H9 (cell line): ENCODE measurements around the gene FANCE. TPM values are rescaled to one million over a fixed set of nuclear protein-coding genes. Genes with fewer than 3 reads are reported as not detected.

Source experiments
- DNase-seq: peaks from one replicate; pipeline ENCODE4 v3.0.0-alpha.2; 2017
- H2AFZ ChIP-seq: one replicate; pipeline ENCODE4 v1.6.1; 2013; ENCODE audit warnings: mild to moderate bottlenecking, low read length, control low read depth, moderate library complexity
- H2AK5ac ChIP-seq: 2 replicates; pipeline ENCODE4 v1.6.1; 2013; ENCODE audit warnings: low read length, control low read depth, mixed read lengths; ENCODE audit not compliant: insufficient read length
- H2BK120ac ChIP-seq: one replicate; pipeline ENCODE4 v1.6.1; 2013; ENCODE audit warnings: low read depth, mild to moderate bottlenecking, low read length, control low read depth, inconsistent platforms; ENCODE audit not compliant: poor library complexity, severe bottlenecking
- H2BK12ac ChIP-seq: 2 replicates; pipeline ENCODE4 v1.6.1; 2013; ENCODE audit warnings: low read length, control low read depth, mixed read lengths, low read depth; ENCODE audit not compliant: insufficient read length
- H2BK15ac ChIP-seq: 2 replicates; pipeline ENCODE4 v1.6.1; 2013; ENCODE audit warnings: low read depth, low read length, control low read depth
- H2BK20ac ChIP-seq: one replicate; pipeline ENCODE4 v1.6.1; 2013; ENCODE audit warnings: low read depth, mild to moderate bottlenecking, low read length, control low read depth, inconsistent platforms; ENCODE audit not compliant: poor library complexity, severe bottlenecking
- H2BK5ac ChIP-seq: 2 replicates; pipeline ENCODE4 v1.6.1; 2013; ENCODE audit warnings: low read length, control low read depth, mixed read lengths; ENCODE audit not compliant: insufficient read length
- H3K14ac ChIP-seq: 2 replicates; pipeline ENCODE4 v1.6.1; 2013; ENCODE audit warnings: low read length, control low read depth; ENCODE audit not compliant: insufficient read depth
- H3K18ac ChIP-seq: 2 replicates; pipeline ENCODE4 v1.6.1; 2013; ENCODE audit warnings: low read depth, mild to moderate bottlenecking, mixed read lengths, low read length, control low read depth; ENCODE audit not compliant: insufficient read length
- H3K23ac ChIP-seq: 2 replicates; pipeline ENCODE4 v1.6.1; 2013; ENCODE audit warnings: low read length, control low read depth, mixed read lengths, low read depth; ENCODE audit not compliant: insufficient read length
- H3K23me2 ChIP-seq: 2 replicates; pipeline ENCODE4 v1.6.1; 2013; ENCODE audit warnings: low read depth, mild to moderate bottlenecking, mixed read lengths, low read length, control low read depth; ENCODE audit not compliant: insufficient read length, poor library complexity, severe bottlenecking
- H3K27ac ChIP-seq: 2 replicates; pipeline ENCODE4 v1.5.1; 2013; ENCODE audit warnings: low read length, control low read depth, mixed read lengths, low read depth; ENCODE audit not compliant: insufficient read length
- H3K27me3 ChIP-seq: 2 replicates; pipeline ENCODE4 v1.6.1; 2013; ENCODE audit warnings: low read length, control low read depth, inconsistent platforms; ENCODE audit not compliant: insufficient read depth
- H3K4ac ChIP-seq: 2 replicates; pipeline ENCODE4 v1.6.1; 2013; ENCODE audit warnings: low read depth, mild to moderate bottlenecking, control low read depth, inconsistent platforms, low read length, moderate library complexity
- H3K4me1 ChIP-seq: 2 replicates; pipeline ENCODE4 v1.6.1; 2013; ENCODE audit warnings: low read length, control low read depth, inconsistent platforms; ENCODE audit not compliant: insufficient read depth
- H3K4me2 ChIP-seq: 2 replicates; pipeline ENCODE4 v1.6.1; 2013; ENCODE audit warnings: low read length, control low read depth, mixed read lengths; ENCODE audit not compliant: insufficient read length, insufficient read depth
- H3K56ac ChIP-seq: 2 replicates; pipeline ENCODE4 v1.6.1; 2013; ENCODE audit warnings: low read depth, mild to moderate bottlenecking, mixed read lengths, low read length, control low read depth; ENCODE audit not compliant: insufficient read length
- H3K79me1 ChIP-seq: 2 replicates; pipeline ENCODE4 v1.6.1; 2013; ENCODE audit warnings: low read depth, mild to moderate bottlenecking, moderate library complexity, low read length, control low read depth, inconsistent platforms; ENCODE audit not compliant: insufficient read depth, poor library complexity, severe bottlenecking
- H3K79me2 ChIP-seq: 2 replicates; pipeline ENCODE4 v1.6.1; 2013; ENCODE audit warnings: low read length, control low read depth, inconsistent platforms; ENCODE audit not compliant: insufficient read depth
- H3K9ac ChIP-seq: 2 replicates; pipeline ENCODE4 v1.6.1; 2013; ENCODE audit warnings: low read length, control low read depth, mixed read lengths; ENCODE audit not compliant: insufficient read length; ENCODE audit errors: extremely low read depth
- H3K9me3 ChIP-seq: one replicate; pipeline ENCODE4 v1.6.1; 2013; ENCODE audit warnings: low read depth, low read length, inconsistent platforms; ENCODE audit not compliant: control insufficient read depth
- H3T11ph ChIP-seq: one replicate; pipeline ENCODE4 v1.6.1; 2013; ENCODE audit warnings: mild to moderate bottlenecking, low read length, control low read depth, inconsistent platforms
- H4K20me1 ChIP-seq: one replicate; pipeline ENCODE4 v1.6.1; 2013; ENCODE audit not compliant: control insufficient read depth, insufficient read length, insufficient read depth
- H4K5ac ChIP-seq: 2 replicates; pipeline ENCODE4 v1.6.1; 2013; ENCODE audit warnings: low read depth, mild to moderate bottlenecking, mixed read lengths, low read length, control low read depth; ENCODE audit not compliant: insufficient read length
- H4K8ac ChIP-seq: replicated peaks from 2 replicates; pipeline ENCODE4 v1.6.1; 2013; ENCODE audit warnings: low read length, control low read depth, mixed read lengths, low read depth; ENCODE audit not compliant: insufficient read length
- H4K91ac ChIP-seq: 2 replicates; pipeline ENCODE4 v1.6.1; 2013; ENCODE audit warnings: low read depth, mild to moderate bottlenecking, moderate library complexity, mixed read lengths, low read length, control low read depth; ENCODE audit not compliant: insufficient read length
- H3K27ac Mint-ChIP-seq, 3 experiments: 2 replicates in 2 of 3; 3 replicates in 1 of 3; pipeline ENCODE4 v1.8.0; 2020 to 2021; ENCODE audit warnings: mixed read lengths in 3 of 3, mild to moderate bottlenecking in 1 of 3, moderate library complexity in 1 of 3
- H3K27me3 Mint-ChIP-seq: 2 replicates; pipeline ENCODE4 v1.8.0; 2021; ENCODE audit warnings: low read depth, mild to moderate bottlenecking, moderate library complexity, mixed read lengths
- H3K36me3 Mint-ChIP-seq, 3 experiments: 2 replicates in 2 of 3; 3 replicates in 1 of 3; pipeline ENCODE4 v1.8.0; 2020 to 2021; ENCODE audit warnings: low read depth in 3 of 3, mixed read lengths in 3 of 3; ENCODE audit not compliant: insufficient read depth in 1 of 3
- H3K4me1 Mint-ChIP-seq, 2 experiments: 2 replicates each; pipeline ENCODE4 v1.8.0; 2020; ENCODE audit warnings: mixed read lengths in 2 of 2
- H3K4me3 Mint-ChIP-seq, 2 experiments: 2 replicates in 1 of 2; 3 replicates in 1 of 2; pipeline ENCODE4 v1.8.0; 2020 to 2021; ENCODE audit warnings: mild to moderate bottlenecking in 2 of 2, mixed read lengths in 2 of 2, moderate library complexity in 1 of 2
- H3K9me3 Mint-ChIP-seq, 2 experiments: 2 replicates in 1 of 2; 3 replicates in 1 of 2; pipeline ENCODE4 v1.8.0; 2020; ENCODE audit warnings: mild to moderate bottlenecking in 2 of 2, mixed read lengths in 2 of 2, moderate library complexity in 1 of 2
- CTCF ChIP-seq: fragments of 200-600 bp; sonication (generic); conservative IDR thresholded peaks from 3 replicates; pipeline ENCODE4 v1.8.0; 2021; ENCODE audit warnings: antibody characterized with exemption, mild to moderate bottlenecking
- WGBS: extraction: QIAGEN DNeasy Blood & Tissue Kit; methylation state at CpG from one replicate; pipeline ENCODE4 v1.1.7; 2013; ENCODE audit warnings: missing lambda C conversion rate, low lambda C conversion rate, mixed read lengths; ENCODE audit not compliant: insufficient read length; ENCODE audit errors: extremely low coverage; 5-methylcytosine and 5-hydroxymethylcytosine counted together
- total RNA-seq: library from RNA; stranded (reverse); gene quantifications from 2 replicates; pipeline ENCODE4 v1.2.1, GENCODE V29; 2021

FANCE gene
- total RNA-seq, 1 experiment from 2014 or later = 8.4 TPM

GRCh38 chr6:35512740-35513139 lies 60.6 kb downstream of the FANCE start, which contains the start of gene TULP1:
TSS of gene TULP1 (minus strand) at chr6:35512896. CDS start at chr6:35512858, 38 bp downstream.
- H3K23ac ChIP-seq = no peak within 1 kb of the TSS
- no peaks in the 10 kb centered on the region; the same call in 1 of the 2 replicates for H3K27me3 ChIP-seq
- H2BK15ac ChIP-seq = no peak within 1 kb of the TSS
- H2AFZ ChIP-seq = no peak within 1 kb of the TSS
- H2AK5ac ChIP-seq = no peak within 1 kb of the TSS
- H3T11ph ChIP-seq = no peak within 1 kb of the TSS
- H3K79me1 ChIP-seq = no peaks in the 10 kb centered on the region
- no peaks in the 10 kb centered on the region for H3K9me3 Mint-ChIP-seq
- H3K4ac ChIP-seq = no peak within 1 kb of the TSS
- no peak within 1 kb of the TSS for H3K9ac ChIP-seq
- H3K23me2 ChIP-seq = peaks cover 3% of the 10 kb centered on the region
- no peaks in the 10 kb centered on the region for H3K79me2 ChIP-seq
- peaks cover 17 to 44% of the 10 kb centered on the region in 2 experiments for H3K4me1 Mint-ChIP-seq
- H3K27me3 Mint-ChIP-seq = peaks cover 10% of the 10 kb centered on the region
- no peak within 1 kb of the TSS for H3K4me2 ChIP-seq
- no peaks in the 10 kb centered on the region for H3K9me3 ChIP-seq
- peaks cover 6% of the 10 kb centered on the region; the same call in 1 of the 2 replicates for H3K4me1 ChIP-seq
- no peak within 1 kb of the TSS for H3K56ac ChIP-seq
- peak; percentile 38 for DNase-seq
- no peaks in the 10 kb centered on the region for H3K36me3 Mint-ChIP-seq
- no peak within 1 kb of the TSS for H2BK12ac ChIP-seq
- H3K27ac Mint-ChIP-seq = peak within 1 kb of the TSS in 1 of 3 experiments; percentile 55; a peak in 2 of 7 replicates
- WGBS = no CpG with 5 or more reads among the region's 10 CpGs
- H3K4me3 Mint-ChIP-seq = peak within 1 kb of the TSS in 1 of 2 experiments; percentile 71; a peak in 3 of 5 replicates
- no peak within 1 kb of the TSS for H4K8ac ChIP-seq
- no peak within 1 kb of the TSS for H2BK5ac ChIP-seq
- H3K18ac ChIP-seq = no peak within 1 kb of the TSS
- no peak within 1 kb of the TSS for H4K91ac ChIP-seq
- no peak within 1 kb of the TSS for H3K14ac ChIP-seq
- no peak within 1 kb of the TSS for H2BK20ac ChIP-seq
- H4K20me1 ChIP-seq = no peaks in the 10 kb centered on the region
- no peak within 1 kb of the TSS for H2BK120ac ChIP-seq
- H3K27ac ChIP-seq = no peak within 1 kb of the TSS
- H4K5ac ChIP-seq = no peak within 1 kb of the TSS
- no peak for TF ChIP-seq CTCF
